HepG2 (cell line): ENCODE results near the gene MLYCD. TPM values are rescaled to one million over a fixed set of nuclear protein-coding genes. Genes with fewer than 3 reads are reported as not detected.

Experiments used
- ATF2 ChIP-seq: sonication (generic); formaldehyde crosslinking; IDR thresholded peaks from 2 replicates; pipeline ENCODE4 v1.4.0; 2020; ENCODE audit warnings: missing genetic modification reagents
- CREB1 ChIP-seq, 2 experiments: fragments of 450-650 bp in 1 of 2; IDR thresholded peaks; 2 replicates each; pipeline ENCODE4 v1.6.1; 2016 to 2017; ENCODE audit warnings: control low read depth in 1 of 2, mild to moderate bottlenecking in 1 of 2, missing compliant biosample characterization in 1 of 2, missing genetic modification characterization in 1 of 2
- HDAC1 ChIP-seq: sonication (generic); formaldehyde crosslinking; IDR thresholded peaks from 2 replicates; pipeline ENCODE4 v1.5.1; 2020; ENCODE audit warnings: mild to moderate bottlenecking, missing genetic modification reagents
- HOXA3 ChIP-seq: sonication (generic); formaldehyde crosslinking; IDR thresholded peaks from 2 replicates; pipeline ENCODE4 v1.5.0; 2020; ENCODE audit warnings: missing genetic modification reagents
- ISX ChIP-seq: sonication (generic); formaldehyde crosslinking; conservative IDR thresholded peaks from 2 replicates; pipeline ENCODE4 v1.5.0; 2020; ENCODE audit warnings: missing genetic modification reagents
- PAXIP1 ChIP-seq: sonication (generic); formaldehyde crosslinking; conservative IDR thresholded peaks from 2 replicates; pipeline ENCODE4 v1.4.0; 2020; ENCODE audit warnings: mild to moderate bottlenecking, missing genetic modification reagents, moderate library complexity
- PREB ChIP-seq: sonication (generic); formaldehyde crosslinking; IDR thresholded peaks from 2 replicates; pipeline ENCODE4 v1.4.0; 2020; ENCODE audit warnings: missing genetic modification reagents
- polyA plus RNA-seq, 8 experiments: library from polyadenylated mRNA; depleted of rRNA in 3 of 8; stranded (reverse) in 7 of 8; unstranded in 1 of 8; fragments of >200 nt; fragmentation: Illumina TruSeq in 4 of 8; extraction: Trizol in 4 of 8; gene quantifications; 2 replicates each; pipeline versions ENCODE4 v1.2.1 to v1.2.3, GENCODE V29; 2011 to 2016; ENCODE audit warnings: low read depth in 4 of 8, missing spikeins in 1 of 8, mixed read lengths in 1 of 8; ENCODE audit not compliant: insufficient read depth in 1 of 8
- total RNA-seq, 5 experiments: library from RNA; depleted of rRNA; stranded (reverse); fragments of >200 nt; fragmentation: Illumina TruSeq; extraction: Trizol; gene quantifications; 2 replicates each; pipeline ENCODE4 v1.2.3, GENCODE V29; 2016; ENCODE audit warnings: low read depth in 1 of 5

MLYCD gene
- total and polyA plus RNA-seq, 2 of the 13 experiments (the other 11 are each of a cell fraction or from before 2014, with no cell fraction given) = 1.8 to 4.0 TPM

- TF ChIP-seq PAXIP1 (CRISPR knock-in tag) (0 out of 2 replicates have a peak, but pooled peaks have one; percentile 32), PREB (CRISPR knock-in tag) (no peak), HDAC1 (CRISPR knock-in tag) (peak; percentile 22; the same call in 1 of the 2 replicates), CREB1 (IDR thresholded peaks at IDR 0.05) (0 out of 2 replicates have a peak, but pooled peaks have one; percentile 4), CREB1 (CRISPR knock-in tag; IDR thresholded peaks at IDR 0.05) (no peak), ISX (CRISPR knock-in tag) (0 out of 2 replicates have a peak, but pooled peaks have one; percentile 39), ATF2 (CRISPR knock-in tag) (peak; percentile 87; the same call in 1 of the 2 replicates), HOXA3 (CRISPR knock-in tag) (peak; percentile 25; the same call in 1 of the 2 replicates)
Measured at GRCh38 chr16:83954577-83955016, 55.7 kb downstream of the MLYCD start (continued).
